Neutrophil (primary cell): ENCODE data around the gene WBP4.

ENCODE experiments used
- H3K27ac ChIP-seq: fragments of 200-600 bp; sonication (generic); 2 replicates; pipeline ENCODE4 v1.5.1; 2016; ENCODE audit warnings: mild to moderate bottlenecking, moderate library complexity
- H3K27me3 ChIP-seq: fragments of 200-600 bp; sonication (generic); 2 replicates; pipeline ENCODE4 v1.6.0; 2016; ENCODE audit warnings: mild to moderate bottlenecking
- H3K36me3 ChIP-seq: fragments of 200-600 bp; sonication (generic); 2 replicates; pipeline ENCODE4 v1.5.1; 2017
- H3K4me1 ChIP-seq, 2 experiments: fragments of 200-600 bp in 1 of 2; sonication (generic) in 1 of 2; 1 replicate in 1 of 2; 2 replicates in 1 of 2; pipeline versions ENCODE4 v1.5.1 to v1.6.1; 2013 to 2016; ENCODE audit warnings: low read depth in 1 of 2, low read length in 1 of 2, mild to moderate bottlenecking in 1 of 2, moderate library complexity in 1 of 2; ENCODE audit not compliant: control insufficient read depth in 1 of 2, insufficient read depth in 1 of 2
- H3K4me3 ChIP-seq, 2 experiments: fragments of 200-600 bp in 1 of 2; sonication (generic) in 1 of 2; 1 replicate in 1 of 2; 2 replicates in 1 of 2; pipeline ENCODE4 v1.5.1; 2013 to 2016; ENCODE audit warnings: low read depth in 1 of 2, low read length in 1 of 2, mild to moderate bottlenecking in 1 of 2, moderate library complexity in 1 of 2
- H3K9me3 ChIP-seq: fragments of 200-600 bp; sonication (generic); 2 replicates; pipeline ENCODE4 v1.5.1; 2016
- CTCF ChIP-seq: fragments of 200-600 bp; sonication (generic); IDR thresholded peaks from 2 replicates; pipeline ENCODE4 v1.5.1; 2016; ENCODE audit warnings: antibody characterized with exemption

Gene WBP4

DNA sequence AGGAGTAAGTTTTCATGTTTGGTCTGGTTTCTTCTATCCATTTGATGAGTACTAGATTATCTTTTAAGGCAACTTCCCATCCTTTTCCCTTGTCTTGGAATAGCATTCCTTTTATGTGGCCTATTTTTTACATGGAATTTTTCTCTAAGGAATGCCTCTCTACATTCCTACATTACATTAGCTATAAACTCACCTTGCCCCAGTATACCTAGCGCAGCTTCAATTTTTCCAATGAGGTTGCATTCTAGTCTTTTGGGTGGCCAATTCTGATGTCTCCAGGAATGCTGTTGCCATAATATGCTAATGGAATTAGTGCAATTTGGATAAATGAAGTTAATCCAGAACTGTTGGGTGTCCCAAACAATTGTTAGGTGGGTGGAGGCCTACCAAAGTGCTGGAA lies 37.5 kb downstream of the WBP4 start:
- TF ChIP-seq CTCF, result no peak
- H3K36me3 ChIP-seq, result no peaks in the 10 kb centered on the region

DNA sequence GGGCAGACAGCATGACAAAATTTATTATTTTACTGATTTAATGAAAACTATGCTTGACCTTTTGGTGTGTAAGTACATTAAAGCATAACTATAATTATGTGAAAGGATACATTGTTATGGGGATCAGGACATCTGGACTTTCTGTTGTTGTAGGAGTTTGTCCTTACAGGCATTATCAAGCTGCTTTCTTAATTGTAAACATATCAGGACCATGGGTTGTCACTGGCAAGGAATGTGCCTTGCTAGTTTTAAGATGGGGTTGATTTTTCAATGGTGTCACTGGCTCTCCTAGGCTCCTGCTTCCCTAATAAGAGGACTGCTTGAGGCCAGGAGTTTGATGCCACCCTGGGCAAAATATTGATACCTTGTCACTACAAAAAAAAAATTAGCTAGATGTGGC lies 38.7 kb downstream of the WBP4 start:
- no peaks in the 10 kb centered on the region for H3K36me3 ChIP-seq
- no peaks in the 10 kb centered on the region for H3K4me1 ChIP-seq
- TF ChIP-seq CTCF, result no peak
- H3K9me3 ChIP-seq, result no peaks in the 10 kb centered on the region
- no peaks in the 10 kb centered on the region for H3K27me3 ChIP-seq
- no peak overlapping the region for H3K27ac ChIP-seq
- no peak overlapping the region for H3K4me3 ChIP-seq

More for the DNA sequence above, 37.5 kb downstream of the WBP4 start:
- Histone ChIP-seq H3K4me1 (no peaks in the 10 kb centered on the region), H3K9me3 (no peaks in the 10 kb centered on the region), H3K4me3 (no peak overlapping the region), H3K27me3 (no peaks in the 10 kb centered on the region), H3K27ac (no peak overlapping the region)

- TF ChIP-seq CTCF, result no peak
- no peak overlapping the region for H3K27ac ChIP-seq
These were observed 45.8 kb downstream of the WBP4 start for GRCh38 chr13:41107104-41107571.

DNA sequence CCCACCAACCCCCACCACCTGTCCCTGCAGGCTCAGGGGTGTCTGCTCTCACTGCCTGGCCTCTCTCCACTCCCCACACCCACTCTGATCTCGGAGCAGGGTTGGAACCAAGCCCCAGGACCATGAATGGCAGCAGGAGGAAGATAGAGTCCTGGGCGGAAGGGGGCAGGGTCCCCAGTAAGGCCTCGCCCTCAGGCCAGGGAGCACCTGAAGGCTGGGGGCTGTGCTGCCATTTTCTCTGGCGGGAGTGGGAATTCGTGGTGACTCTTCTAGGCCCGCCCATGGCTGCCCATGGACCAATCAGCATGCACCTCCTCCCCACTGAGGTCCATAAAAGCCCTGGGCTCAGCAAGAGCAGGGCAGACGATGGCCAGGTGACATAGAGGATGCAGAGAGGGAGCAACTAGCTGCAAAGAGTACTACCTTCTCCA lies 46.3 kb downstream of the WBP4 start:
- H3K4me1 ChIP-seq, result no peaks in the 10 kb centered on the region
- no peaks in the 10 kb centered on the region for H3K36me3 ChIP-seq
- no peak overlapping the region for H3K27ac ChIP-seq
- no peak for TF ChIP-seq CTCF
- H3K4me3 ChIP-seq, result no peak overlapping the region
- no peaks in the 10 kb centered on the region for H3K27me3 ChIP-seq
- no peaks in the 10 kb centered on the region for H3K9me3 ChIP-seq

More at GRCh38 chr13:41107104-41107571, 45.8 kb downstream of the WBP4 start:
- Histone ChIP-seq H3K27me3 (no peaks in the 10 kb centered on the region), H3K36me3 (no peaks in the 10 kb centered on the region), H3K9me3 (no peaks in the 10 kb centered on the region), H3K4me3 (no peak overlapping the region), H3K4me1 (no peaks in the 10 kb centered on the region)

GRCh38 chr13:41111454-41111853 lies 50.1 kb downstream of the WBP4 start:
- Histone ChIP-seq H3K9me3 (no peaks in the 10 kb centered on the region), H3K27me3 (no peaks in the 10 kb centered on the region), H3K4me3 (no peak overlapping the region), H3K27ac (no peak overlapping the region), H3K4me1 (no peaks in the 10 kb centered on the region), H3K36me3 (no peaks in the 10 kb centered on the region)
- no peak for TF ChIP-seq CTCF

DNA sequence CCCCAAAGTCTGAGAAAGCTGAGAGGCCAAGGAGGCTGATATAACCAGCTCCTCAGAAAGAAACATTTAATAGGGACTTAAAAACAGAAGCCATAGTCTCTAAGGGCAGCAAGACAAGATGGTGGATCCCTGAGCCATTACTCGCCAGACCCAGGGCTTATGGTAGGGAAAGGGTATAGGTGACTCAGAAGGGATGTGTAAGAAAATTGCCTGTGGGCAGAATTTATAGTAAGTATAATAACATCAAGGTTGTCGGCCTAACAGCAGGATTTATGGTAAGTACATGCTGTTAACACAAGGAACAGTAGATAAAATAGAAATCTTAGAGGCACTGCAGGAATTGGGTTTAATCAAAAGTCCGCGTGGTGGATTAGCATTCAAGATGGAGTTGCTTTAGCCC lies 56.6 kb downstream of the WBP4 start:
- H3K4me3 ChIP-seq, result no peak overlapping the region
- H3K27me3 ChIP-seq, result no peaks in the 10 kb centered on the region
- H3K36me3 ChIP-seq, result no peaks in the 10 kb centered on the region
- no peaks in the 10 kb centered on the region for H3K9me3 ChIP-seq
- TF ChIP-seq CTCF, result no peak
- H3K4me1 ChIP-seq, result peaks cover 10 to 12% of the 10 kb centered on the region in 2 experiments
- H3K27ac ChIP-seq, result no peak overlapping the region
